K562 (cell line): ENCODE measurements around the gene HMX1. TPM values are rescaled to one million over a fixed set of nuclear protein-coding genes. Genes with fewer than 3 reads are reported as not detected.

Experiments used
- ATAC-seq: fragments of 200-7000 bp; cut with Tn5 transposase; 3 replicates; pipeline ENCODE4 v1.9.1; 2020; ENCODE audit warnings: moderate library complexity
- BruUV-seq: library from RNA; stranded (reverse); fragments of 400-500 nt; replicated peaks from 2 replicates; lab custom pipeline; 2021; lab: Mats Ljungman, UMichigan
- CTCF ChIA-PET: fragments of 300-600 bp; formaldehyde crosslinking; extraction: SDS; loops from one replicate; lab custom pipeline; 2021; ENCODE audit warnings: low intra/inter-chr PET ratio; lab: Yijun Ruan, JAX
- POLR2A ChIA-PET: fragments of 300-600, 350-650 bp; sonication (Branson Sonifier 250); formaldehyde crosslinking; extraction: SDS; loops from one replicate; lab custom pipeline; 2021; ENCODE audit warnings: antibody characterized with exemption, inconsistent platforms; lab: Yijun Ruan, JAX
- DNase-seq, 4 experiments: peaks; one replicate each; pipeline versions ENCODE4 v3.0.0 to v3.0.0-alpha.2; 2011 to 2018; ENCODE audit warnings: low spot score in 3 of 4, mixed read lengths in 3 of 4; ENCODE audit errors: extremely low read depth in 1 of 4
- FAIRE-seq: peaks from 2 replicates; lab custom pipeline; 2011; peaks lifted over from hg19 to GRCh38; lab: Jason Lieb, UNC
- H2AFZ ChIP-seq: 2 replicates; pipeline ENCODE4 v1.6.0; 2011; ENCODE audit warnings: low read depth, low read length, control low read depth, inconsistent platforms
- H3K27ac ChIP-seq: fragments of 200-600 bp; 3 replicates; pipeline ENCODE4 v1.8.0; 2011; ENCODE audit warnings: low read depth, mild to moderate bottlenecking, control low read depth, inconsistent platforms, low read length, moderate library complexity, mixed read lengths; ENCODE audit errors: extremely low read depth
- H3K27me3 ChIP-seq, 2 experiments: fragments of 300-600 bp in 1 of 2; 2 replicates in 1 of 2; 3 replicates in 1 of 2; pipeline versions ENCODE4 v1.6.0 to v1.8.0; 2011; ENCODE audit warnings: inconsistent platforms in 2 of 2, low read length in 2 of 2, mild to moderate bottlenecking in 1 of 2, mixed read lengths in 1 of 2, moderate library complexity in 1 of 2; ENCODE audit not compliant: control insufficient read depth in 2 of 2, insufficient read depth in 2 of 2
- H3K36me3 ChIP-seq: fragments of 300-600 bp; 3 replicates; pipeline ENCODE4 v1.8.0; 2011; ENCODE audit warnings: mild to moderate bottlenecking, low read length, inconsistent platforms; ENCODE audit not compliant: control insufficient read depth, insufficient read depth
- H3K4me1 ChIP-seq, 2 experiments: fragments of 200-600 bp in 1 of 2; replicated peaks in 1 of 2; 2 replicates in 1 of 2; 3 replicates in 1 of 2; pipeline versions ENCODE4 v1.5.1 to v1.8.0; 2011; ENCODE audit warnings: inconsistent platforms in 2 of 2, low read length in 2 of 2, mild to moderate bottlenecking in 1 of 2, mixed read lengths in 1 of 2, moderate library complexity in 1 of 2; ENCODE audit not compliant: control insufficient read depth in 2 of 2, insufficient read depth in 2 of 2
- H3K4me2 ChIP-seq: 2 replicates; pipeline ENCODE4 v1.6.1; 2011; ENCODE audit warnings: low read length, control low read depth, inconsistent platforms, mixed read lengths; ENCODE audit not compliant: insufficient read depth
- H3K4me3 ChIP-seq: fragments of 200-600 bp; sonication (generic), shearing (Covaris generic); 2 replicates; pipeline ENCODE4 v1.5.1; 2016; ENCODE audit warnings: control low read depth, inconsistent platforms
- H3K79me2 ChIP-seq: fragments of 200-600 bp; 3 replicates; pipeline ENCODE4 v1.8.0; 2011; ENCODE audit warnings: low read length, inconsistent platforms; ENCODE audit not compliant: control insufficient read depth, insufficient read depth
- H3K9ac ChIP-seq, 2 experiments: 2 replicates each; pipeline versions ENCODE4 v1.6.0 to v1.6.1; 2011; ENCODE audit warnings: low read depth in 2 of 2, low read length in 2 of 2, control low read depth in 1 of 2, inconsistent platforms in 1 of 2, mild to moderate bottlenecking in 1 of 2, mixed read lengths in 1 of 2; ENCODE audit not compliant: insufficient read depth in 1 of 2
- H3K9me1 ChIP-seq: one replicate; pipeline ENCODE4 v1.6.0; 2011; ENCODE audit warnings: inconsistent platforms, mild to moderate bottlenecking, low read length, moderate library complexity; ENCODE audit not compliant: control insufficient read depth, insufficient read depth
- H3K9me3 ChIP-seq: replicated peaks from 2 replicates; pipeline ENCODE4 v1.5.1; 2011; ENCODE audit warnings: low read depth, low read length, inconsistent platforms; ENCODE audit not compliant: control insufficient read depth, insufficient read depth
- H4K20me1 ChIP-seq: replicated peaks from 2 replicates; pipeline ENCODE4 v1.6.1; 2011; ENCODE audit warnings: low read length, inconsistent platforms, mixed read lengths; ENCODE audit not compliant: control insufficient read depth, insufficient read depth
- ASH1L ChIP-seq: fragments of 450-650 bp; IDR thresholded peaks from 2 replicates; pipeline ENCODE4 v1.6.1; 2018; ENCODE audit warnings: borderline replicate concordance, mild to moderate bottlenecking, low read depth; ENCODE audit not compliant: partially characterized antibody
- CEBPG ChIP-seq, 3 experiments: fragments of 200-800 bp in 1 of 3; sonication (Bioruptor generic) in 1 of 3; sonication (generic) in 1 of 3; formaldehyde crosslinking in 1 of 3; IDR thresholded peaks in 2 of 3; conservative IDR thresholded peaks in 1 of 3; 2 replicates each; pipeline versions ENCODE4 v1.6.1 to v1.8.0; 2016 to 2022; ENCODE audit warnings: missing compliant biosample characterization in 2 of 3, missing genetic modification characterization in 2 of 3, mild to moderate bottlenecking in 1 of 3, missing genetic modification reagents in 1 of 3
- ZFP36 ChIP-seq: fragments of 150-350 bp; IDR thresholded peaks from 2 replicates; pipeline ENCODE4 v1.6.1; 2018; ENCODE audit warnings: low read length, low read depth; ENCODE audit not compliant: partially characterized antibody
- WGBS: fragments of 100-300 bp; shearing (Covaris generic); methylation state at CpG from one replicate; pipeline ENCODE4 v1.1.6; 2016; ENCODE audit warnings: low coverage, mixed read lengths; ENCODE audit not compliant: insufficient coverage; ENCODE audit errors: missing lambda C conversion rate; 5-methylcytosine and 5-hydroxymethylcytosine counted together
- in situ Hi-C: fragments of 300-500 bp; cut with MboI; formaldehyde crosslinking; loops from 4 replicates; pipeline ENCODE4 v1.15.0; 2018; ENCODE audit warnings: inconsistent platforms, mixed read lengths
- intact Hi-C: fragments of 100-400 bp; cut with micrococcal nuclease; formaldehyde crosslinking; loops from 2 replicates; pipeline ENCODE4 v1.14.2; 2022
- polyA plus RNA-seq, 8 experiments: library from polyadenylated mRNA; depleted of rRNA in 4 of 8; stranded (reverse) in 5 of 8; unstranded in 3 of 8; fragments of >200 nt; fragmentation: Nextera tagmentation in 2 of 8; fragmentation: Illumina TruSeq in 1 of 8; extraction: Ambion mirVana in 2 of 8; extraction: Trizol in 1 of 8; gene quantifications; 2 replicates each; pipeline versions ENCODE4 v1.2.1 to v1.2.3, GENCODE V29; 2011 to 2014; ENCODE audit warnings: inconsistent platforms in 1 of 8, missing spikeins in 1 of 8
- total RNA-seq, 7 experiments: library from RNA; depleted of rRNA in 6 of 7; stranded (reverse); fragments of >200 nt in 6 of 7; fragmentation: Illumina TruSeq in 2 of 7; extraction: Trizol in 2 of 7; gene quantifications; 2 replicates each; pipeline versions ENCODE4 v1.2.1 to v1.2.3, GENCODE V29; 2011 to 2021; ENCODE audit warnings: low replicate concordance in 1 of 7
- TF ChIP-seq, protein P1 (sequence below): fragments of 450-650 bp; IDR thresholded peaks from 2 replicates; pipeline ENCODE4 v1.6.1; 2016; ENCODE audit warnings: mild to moderate bottlenecking, moderate library complexity

HMX1 gene
- total and polyA plus RNA-seq, 9 of the 15 experiments (the other 6 are each of a cell fraction or from before 2014, with no cell fraction given): not detected

DNA sequence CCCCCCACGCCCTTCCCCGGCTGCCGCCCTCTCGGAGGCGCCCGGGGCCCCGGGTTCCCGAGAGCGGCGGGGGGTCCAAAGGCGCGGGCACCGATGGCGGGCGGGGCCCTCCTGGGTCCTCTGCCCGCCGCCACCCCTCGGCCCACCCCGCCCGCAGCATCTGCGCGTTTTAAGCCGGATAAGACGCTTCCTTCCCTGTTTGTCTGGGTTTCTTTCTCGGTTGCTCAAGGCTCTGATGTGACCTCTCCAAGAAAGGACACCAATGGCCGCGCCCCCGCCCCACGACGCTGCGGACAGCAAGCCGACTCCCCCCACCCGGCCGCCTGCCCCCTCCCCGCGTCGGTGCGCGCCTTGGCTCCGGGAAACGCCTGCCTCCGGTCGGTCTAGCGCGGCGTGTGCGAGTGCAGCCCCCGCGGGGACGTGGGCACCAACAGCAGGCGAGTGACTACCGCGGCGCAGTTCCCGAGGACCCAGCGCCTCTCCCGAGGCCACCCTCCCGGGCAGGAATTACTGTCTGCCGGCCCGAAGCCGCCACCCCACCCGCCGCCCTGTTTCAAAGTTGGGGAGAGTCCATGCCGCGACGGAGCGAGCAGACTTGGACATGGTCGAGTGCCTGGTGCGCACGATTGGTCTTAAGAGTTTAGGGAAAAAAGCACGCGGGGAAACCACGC is 21.1 kb upstream of the HMX1 start (continued):
- no peak for TF ChIP-seq ASH1L

DNA sequence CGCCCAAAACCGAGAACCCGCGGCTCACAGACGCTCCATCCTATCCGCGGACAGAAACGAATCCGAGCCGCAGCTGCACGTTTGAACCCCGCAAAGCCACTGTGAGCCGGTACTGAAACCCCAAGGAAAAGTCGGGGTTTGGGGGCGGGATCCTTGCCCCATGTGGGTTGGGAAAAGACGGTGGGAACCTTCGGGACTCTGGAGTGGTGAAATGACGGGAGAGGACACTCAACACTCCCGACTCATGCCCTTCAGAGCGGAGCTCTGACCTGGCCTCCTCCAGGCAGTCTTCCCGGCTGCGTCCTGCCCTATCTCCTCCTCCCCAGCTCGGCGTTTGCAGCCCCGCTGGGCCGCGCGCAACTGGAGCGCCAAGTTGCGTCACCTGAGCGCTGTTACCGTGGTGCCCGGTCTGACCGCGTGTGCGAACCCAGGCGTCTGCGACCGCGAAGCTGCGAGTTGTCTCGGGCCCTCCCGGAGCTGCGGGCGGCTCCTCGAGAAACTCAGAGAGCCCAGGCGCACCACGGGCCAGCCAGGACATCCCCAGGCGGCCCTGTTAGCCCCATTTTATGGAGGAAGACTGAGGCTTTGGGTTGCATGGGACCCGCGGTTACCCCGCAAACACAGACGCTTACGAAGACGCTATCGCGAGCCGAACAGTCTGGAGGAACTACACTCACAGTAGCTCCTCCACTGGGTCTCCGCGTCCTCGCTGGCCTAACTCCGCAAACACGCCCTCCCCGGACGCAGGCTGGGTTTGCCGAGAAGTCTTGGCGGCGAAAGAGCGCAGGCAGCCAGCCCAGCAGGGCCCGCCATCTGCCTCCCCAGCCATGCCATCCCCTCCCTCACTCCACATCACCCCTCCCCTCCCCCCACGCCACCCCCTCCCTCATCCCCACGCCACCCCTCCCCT is 20.3 kb upstream of the HMX1 start:
- peak; percentile 50; the same call in 1 of the 2 replicates for TF ChIP-seq CEBPG (CRISPR knock-in tag; IDR thresholded peaks at IDR 0.05)
- no peak for TF ChIP-seq CEBPG (tag; conservative IDR thresholded peaks at IDR 0.05 in 1 of 2, IDR thresholded peaks at IDR 0.05 in 1 of 2)
- TF ChIP-seq ZFP36: peak; percentile 71
- TF ChIP-seq, protein P1, sequence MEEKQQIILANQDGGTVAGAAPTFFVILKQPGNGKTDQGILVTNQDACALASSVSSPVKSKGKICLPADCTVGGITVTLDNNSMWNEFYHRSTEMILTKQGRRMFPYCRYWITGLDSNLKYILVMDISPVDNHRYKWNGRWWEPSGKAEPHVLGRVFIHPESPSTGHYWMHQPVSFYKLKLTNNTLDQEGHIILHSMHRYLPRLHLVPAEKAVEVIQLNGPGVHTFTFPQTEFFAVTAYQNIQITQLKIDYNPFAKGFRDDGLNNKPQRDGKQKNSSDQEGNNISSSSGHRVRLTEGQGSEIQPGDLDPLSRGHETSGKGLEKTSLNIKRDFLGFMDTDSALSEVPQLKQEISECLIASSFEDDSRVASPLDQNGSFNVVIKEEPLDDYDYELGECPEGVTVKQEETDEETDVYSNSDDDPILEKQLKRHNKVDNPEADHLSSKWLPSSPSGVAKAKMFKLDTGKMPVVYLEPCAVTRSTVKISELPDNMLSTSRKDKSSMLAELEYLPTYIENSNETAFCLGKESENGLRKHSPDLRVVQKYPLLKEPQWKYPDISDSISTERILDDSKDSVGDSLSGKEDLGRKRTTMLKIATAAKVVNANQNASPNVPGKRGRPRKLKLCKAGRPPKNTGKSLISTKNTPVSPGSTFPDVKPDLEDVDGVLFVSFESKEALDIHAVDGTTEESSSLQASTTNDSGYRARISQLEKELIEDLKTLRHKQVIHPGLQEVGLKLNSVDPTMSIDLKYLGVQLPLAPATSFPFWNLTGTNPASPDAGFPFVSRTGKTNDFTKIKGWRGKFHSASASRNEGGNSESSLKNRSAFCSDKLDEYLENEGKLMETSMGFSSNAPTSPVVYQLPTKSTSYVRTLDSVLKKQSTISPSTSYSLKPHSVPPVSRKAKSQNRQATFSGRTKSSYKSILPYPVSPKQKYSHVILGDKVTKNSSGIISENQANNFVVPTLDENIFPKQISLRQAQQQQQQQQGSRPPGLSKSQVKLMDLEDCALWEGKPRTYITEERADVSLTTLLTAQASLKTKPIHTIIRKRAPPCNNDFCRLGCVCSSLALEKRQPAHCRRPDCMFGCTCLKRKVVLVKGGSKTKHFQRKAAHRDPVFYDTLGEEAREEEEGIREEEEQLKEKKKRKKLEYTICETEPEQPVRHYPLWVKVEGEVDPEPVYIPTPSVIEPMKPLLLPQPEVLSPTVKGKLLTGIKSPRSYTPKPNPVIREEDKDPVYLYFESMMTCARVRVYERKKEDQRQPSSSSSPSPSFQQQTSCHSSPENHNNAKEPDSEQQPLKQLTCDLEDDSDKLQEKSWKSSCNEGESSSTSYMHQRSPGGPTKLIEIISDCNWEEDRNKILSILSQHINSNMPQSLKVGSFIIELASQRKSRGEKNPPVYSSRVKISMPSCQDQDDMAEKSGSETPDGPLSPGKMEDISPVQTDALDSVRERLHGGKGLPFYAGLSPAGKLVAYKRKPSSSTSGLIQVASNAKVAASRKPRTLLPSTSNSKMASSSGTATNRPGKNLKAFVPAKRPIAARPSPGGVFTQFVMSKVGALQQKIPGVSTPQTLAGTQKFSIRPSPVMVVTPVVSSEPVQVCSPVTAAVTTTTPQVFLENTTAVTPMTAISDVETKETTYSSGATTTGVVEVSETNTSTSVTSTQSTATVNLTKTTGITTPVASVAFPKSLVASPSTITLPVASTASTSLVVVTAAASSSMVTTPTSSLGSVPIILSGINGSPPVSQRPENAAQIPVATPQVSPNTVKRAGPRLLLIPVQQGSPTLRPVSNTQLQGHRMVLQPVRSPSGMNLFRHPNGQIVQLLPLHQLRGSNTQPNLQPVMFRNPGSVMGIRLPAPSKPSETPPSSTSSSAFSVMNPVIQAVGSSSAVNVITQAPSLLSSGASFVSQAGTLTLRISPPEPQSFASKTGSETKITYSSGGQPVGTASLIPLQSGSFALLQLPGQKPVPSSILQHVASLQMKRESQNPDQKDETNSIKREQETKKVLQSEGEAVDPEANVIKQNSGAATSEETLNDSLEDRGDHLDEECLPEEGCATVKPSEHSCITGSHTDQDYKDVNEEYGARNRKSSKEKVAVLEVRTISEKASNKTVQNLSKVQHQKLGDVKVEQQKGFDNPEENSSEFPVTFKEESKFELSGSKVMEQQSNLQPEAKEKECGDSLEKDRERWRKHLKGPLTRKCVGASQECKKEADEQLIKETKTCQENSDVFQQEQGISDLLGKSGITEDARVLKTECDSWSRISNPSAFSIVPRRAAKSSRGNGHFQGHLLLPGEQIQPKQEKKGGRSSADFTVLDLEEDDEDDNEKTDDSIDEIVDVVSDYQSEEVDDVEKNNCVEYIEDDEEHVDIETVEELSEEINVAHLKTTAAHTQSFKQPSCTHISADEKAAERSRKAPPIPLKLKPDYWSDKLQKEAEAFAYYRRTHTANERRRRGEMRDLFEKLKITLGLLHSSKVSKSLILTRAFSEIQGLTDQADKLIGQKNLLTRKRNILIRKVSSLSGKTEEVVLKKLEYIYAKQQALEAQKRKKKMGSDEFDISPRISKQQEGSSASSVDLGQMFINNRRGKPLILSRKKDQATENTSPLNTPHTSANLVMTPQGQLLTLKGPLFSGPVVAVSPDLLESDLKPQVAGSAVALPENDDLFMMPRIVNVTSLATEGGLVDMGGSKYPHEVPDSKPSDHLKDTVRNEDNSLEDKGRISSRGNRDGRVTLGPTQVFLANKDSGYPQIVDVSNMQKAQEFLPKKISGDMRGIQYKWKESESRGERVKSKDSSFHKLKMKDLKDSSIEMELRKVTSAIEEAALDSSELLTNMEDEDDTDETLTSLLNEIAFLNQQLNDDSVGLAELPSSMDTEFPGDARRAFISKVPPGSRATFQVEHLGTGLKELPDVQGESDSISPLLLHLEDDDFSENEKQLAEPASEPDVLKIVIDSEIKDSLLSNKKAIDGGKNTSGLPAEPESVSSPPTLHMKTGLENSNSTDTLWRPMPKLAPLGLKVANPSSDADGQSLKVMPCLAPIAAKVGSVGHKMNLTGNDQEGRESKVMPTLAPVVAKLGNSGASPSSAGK: no peak
- no peaks in the 10 kb centered on the region for H3K9me1 ChIP-seq
- H3K9me3 ChIP-seq: no peaks in the 10 kb centered on the region
- H2AFZ ChIP-seq: no peak overlapping the region
- WGBS: 21% methylated on average over 57 of the region's 72 CpGs
- in situ Hi-C loops (no loop called here), intact Hi-C loops (no loop called here)
- H3K9ac ChIP-seq: no peak overlapping the region
- BruUV-seq: no TSS peak
- ATAC-seq: no peak
- no peak overlapping the region for H3K4me2 ChIP-seq
- H3K4me1 ChIP-seq: peaks cover 0 to 5% of the 10 kb centered on the region in 2 experiments; a peak in 1 of 5 replicates
- H3K27me3 ChIP-seq: peaks cover 0 to 30% of the 10 kb centered on the region in 2 experiments; a peak in 4 of 5 replicates
- no peaks in the 10 kb centered on the region for H3K79me2 ChIP-seq
- H3K36me3 ChIP-seq: no peaks in the 10 kb centered on the region
- no peak for FAIRE-seq
- ChIA-PET CTCF (no interaction called here), POLR2A (interaction anchor here (0.6 to 0.8 kb wide), 2 partner anchors 9 to 255 kb away, joined by 3 read pairs; no protein-coding TSS in a partner anchor)
- DNase-seq: no peak
- H3K4me3 ChIP-seq: no peak overlapping the region
- no peak overlapping the region for H3K27ac ChIP-seq
- no peaks in the 10 kb centered on the region; the same call in 1 of the 2 replicates for H4K20me1 ChIP-seq
